ENCODE measurements around the gene AGAP2. TPM values are rescaled to one million over a fixed set of nuclear protein-coding genes. Genes with fewer than 3 reads are reported as not detected.

Gene AGAP2
- total RNA-seq, 1 experiment from 2014 or later, result 0.40 TPM

GRCh38 chr12:57726884-57727757, 11.4 kb downstream of the AGAP2 start:
- POLR2A ChIA-PET (ENCODE audit: unreplicated experiment), result interaction anchor here (0.7 kb wide), 1 partner anchor 40 kb away, joined by 5 read pairs; no protein-coding TSS in a partner anchor
- no peaks in the 10 kb centered on the region for H3K9me3 ChIP-seq (ENCODE audit: low read length)
- H3K9me2 ChIP-seq (replicated peaks; ENCODE audit: low read length), result no peaks in the 10 kb centered on the region
- peak overlapping the region; percentile 91 for H3K4me3 ChIP-seq (ENCODE audit: low read length)
- H3K27ac ChIP-seq (ENCODE audit: low read length), result no peak overlapping the region
- peak; percentile 31 for ATAC-seq
- H3K36me3 ChIP-seq (ENCODE audit: low read depth, low read length), result no peaks in the 10 kb centered on the region
- no peak for DNase-seq
- intact Hi-C loops (cut with micrococcal nuclease), result no loop called here
- no peaks in the 10 kb centered on the region for H3F3A ChIP-seq (ENCODE audit: low read length, unreplicated experiment)
- peak overlapping the region; percentile 92 for H3K4me2 ChIP-seq (ENCODE audit: low read length)
- H3K79me2 ChIP-seq (ENCODE audit: low read length), result no peaks in the 10 kb centered on the region
- H3K9ac ChIP-seq (ENCODE audit: low read length), result peak overlapping the region; percentile 86
- H3K4me1 ChIP-seq (ENCODE audit: insufficient read depth, low read length), result peaks cover 4% of the 10 kb centered on the region; the same call in 1 of the 2 replicates
- H3K27me3 ChIP-seq (ENCODE audit: low read length), result no peaks in the 10 kb centered on the region
- TSS peak; percentile 32 for BruUV-seq (replicated peaks)
- TF ChIP-seq CTCF (conservative IDR thresholded peaks at IDR 0.05; ENCODE audit: low read depth, low read length), result peak; percentile 33
- TF ChIP-seq EZH2 (IDR thresholded peaks at IDR 0.05; ENCODE audit: low read length, unreplicated experiment), result no peak
- TF ChIP-seq EZH2phosphoT487 (IDR thresholded peaks at IDR 0.05; ENCODE audit: borderline replicate concordance, low read length), result no peak
- peak overlapping the region; percentile 100 for H2AFZ ChIP-seq (ENCODE audit: low read length)
- CTCF ChIA-PET, result interaction anchor here (0.8 to 1.5 kb wide), 3 partner anchors 9 to 203 kb away, joined by 3 to 9 read pairs (median 3); partner anchors contain the start of gene TSPAN31
- no peaks in the 10 kb centered on the region for H4K20me1 ChIP-seq (ENCODE audit: low read length)

- CTCF ChIA-PET, result interaction anchor here (0.5 to 1.5 kb wide), 8 partner anchors 10 to 699 kb away, joined by 3 to 11 read pairs (median 3); partner anchors contain the start of gene TSPAN31
- TSS peak; percentile 80 for BruUV-seq (replicated peaks)
- H2AFZ ChIP-seq (ENCODE audit: low read length), result peak overlapping the region; percentile 100
- peak overlapping the region; percentile 91 for H3K4me3 ChIP-seq (ENCODE audit: low read length)
- DNase-seq, result peak; percentile 88
- no peak for TF ChIP-seq EZH2phosphoT487 (IDR thresholded peaks at IDR 0.05; ENCODE audit: borderline replicate concordance, low read length)
- peak; percentile 91 for TF ChIP-seq CTCF (conservative IDR thresholded peaks at IDR 0.05; ENCODE audit: low read depth, low read length)
- intact Hi-C loops (cut with micrococcal nuclease), result no loop called here
- H3K9me2 ChIP-seq (replicated peaks; ENCODE audit: low read length), result no peaks in the 10 kb centered on the region
- H4K20me1 ChIP-seq (ENCODE audit: low read length), result no peaks in the 10 kb centered on the region
- H3K27me3 ChIP-seq (ENCODE audit: low read length), result no peaks in the 10 kb centered on the region
- H3K27ac ChIP-seq (ENCODE audit: low read length), result 0 out of 2 replicates have a peak overlapping the region, but pooled peaks have one; percentile 21
- H3K4me2 ChIP-seq (ENCODE audit: low read length), result peak overlapping the region; percentile 92
- H3K9ac ChIP-seq (ENCODE audit: low read length), result peak overlapping the region; percentile 86
- no peaks in the 10 kb centered on the region for H3K36me3 ChIP-seq (ENCODE audit: low read depth, low read length)
- ATAC-seq, result peak; percentile 91
- H3F3A ChIP-seq (ENCODE audit: low read length, unreplicated experiment), result no peaks in the 10 kb centered on the region
- H3K9me3 ChIP-seq (ENCODE audit: low read length), result no peaks in the 10 kb centered on the region
- peaks cover 4% of the 10 kb centered on the region; the same call in 1 of the 2 replicates for H3K4me1 ChIP-seq (ENCODE audit: insufficient read depth, low read length)
- H3K79me2 ChIP-seq (ENCODE audit: low read length), result no peaks in the 10 kb centered on the region
- POLR2A ChIA-PET (ENCODE audit: unreplicated experiment), result interaction anchor here (0.7 kb wide), 1 partner anchor 41 kb away, joined by 5 read pairs; no protein-coding TSS in a partner anchor
Measured at GRCh38 chr12:57726151-57726883, 12.2 kb downstream of the AGAP2 start.

Data from PC-3 (cell line).